ENCODE results near the gene NADSYN1.

DNA sequence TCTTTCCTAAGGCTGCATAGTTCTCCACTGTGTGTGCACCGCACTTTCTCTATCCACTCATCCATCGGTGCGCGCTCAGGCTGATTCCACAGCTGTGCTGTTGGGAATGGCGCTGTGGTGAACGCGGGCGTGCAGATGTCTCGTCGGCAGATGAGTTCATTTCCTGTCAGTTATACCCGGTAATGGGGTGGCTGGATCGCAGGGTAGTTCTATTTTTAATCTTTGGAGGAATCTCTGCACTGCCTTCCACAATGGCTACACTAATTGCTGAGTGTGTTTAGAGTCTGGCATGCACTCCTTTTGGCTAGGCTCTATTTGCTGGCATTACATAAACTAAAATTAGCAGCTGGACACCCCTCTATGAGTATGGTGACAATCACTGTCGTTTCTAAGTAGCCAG is 46.1 kb downstream of the NADSYN1 start:
- TF ChIP-seq, protein P1, sequence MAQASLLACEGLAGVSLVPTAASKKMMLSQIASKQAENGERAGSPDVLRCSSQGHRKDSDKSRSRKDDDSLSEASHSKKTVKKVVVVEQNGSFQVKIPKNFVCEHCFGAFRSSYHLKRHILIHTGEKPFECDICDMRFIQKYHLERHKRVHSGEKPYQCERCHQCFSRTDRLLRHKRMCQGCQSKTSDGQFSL (CRISPR knock-in tag; IDR thresholded peaks at IDR 0.05), result no peak
- TF ChIP-seq ZNF274 (CRISPR knock-in tag; IDR thresholded peaks at IDR 0.05) (no peak), TCF7L2 (IDR thresholded peaks at IDR 0.05; ENCODE audit: low read depth, low read length) (no peak), TP53 (CRISPR knock-in tag; conservative IDR thresholded peaks at IDR 0.05) (no peak), MTF1 (CRISPR knock-in tag; IDR thresholded peaks at IDR 0.05) (no peak), CEBPG (CRISPR knock-in tag; IDR thresholded peaks at IDR 0.05) (no peak), ATF7-NPFF (CRISPR knock-in tag; IDR thresholded peaks at IDR 0.05; ENCODE audit: low read depth) (no peak), ZNF451 (CRISPR knock-in tag; IDR thresholded peaks at IDR 0.05) (no peak)
- TF ChIP-seq, protein P2, sequence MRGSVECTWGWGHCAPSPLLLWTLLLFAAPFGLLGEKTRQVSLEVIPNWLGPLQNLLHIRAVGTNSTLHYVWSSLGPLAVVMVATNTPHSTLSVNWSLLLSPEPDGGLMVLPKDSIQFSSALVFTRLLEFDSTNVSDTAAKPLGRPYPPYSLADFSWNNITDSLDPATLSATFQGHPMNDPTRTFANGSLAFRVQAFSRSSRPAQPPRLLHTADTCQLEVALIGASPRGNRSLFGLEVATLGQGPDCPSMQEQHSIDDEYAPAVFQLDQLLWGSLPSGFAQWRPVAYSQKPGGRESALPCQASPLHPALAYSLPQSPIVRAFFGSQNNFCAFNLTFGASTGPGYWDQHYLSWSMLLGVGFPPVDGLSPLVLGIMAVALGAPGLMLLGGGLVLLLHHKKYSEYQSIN (CRISPR knock-in tag; IDR thresholded peaks at IDR 0.05; ENCODE audit: borderline replicate concordance), result no peak
